ENCODE results near the gene NOP9.

The NOP9 gene

DNA sequence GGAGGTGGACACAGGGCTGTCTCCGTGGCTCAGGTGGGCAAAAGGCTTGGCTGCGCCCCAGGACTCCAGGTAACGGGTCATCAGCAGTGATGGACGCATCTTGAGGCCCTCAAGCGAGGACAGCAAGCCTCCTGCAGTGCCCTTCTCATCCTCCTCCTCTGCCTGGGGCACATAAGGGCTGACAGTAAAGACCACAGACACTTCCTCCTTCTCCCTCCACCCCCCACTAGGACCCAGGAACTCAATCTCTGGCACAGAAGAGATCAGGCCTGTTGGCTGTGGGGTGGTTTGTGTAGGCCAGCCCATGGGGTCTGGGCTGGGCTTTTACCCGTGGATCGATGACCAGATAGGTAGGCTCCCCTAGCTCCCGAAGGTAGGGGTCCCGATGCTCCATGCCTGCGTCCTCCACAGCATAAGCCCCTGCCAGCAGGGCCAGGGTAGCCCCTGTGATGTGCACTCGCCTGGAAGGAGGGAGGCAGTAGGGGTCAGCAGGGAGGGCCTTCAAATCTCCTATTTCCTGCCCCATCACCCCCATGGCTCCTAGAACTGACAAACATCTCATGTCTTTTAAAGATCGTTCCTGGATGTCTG, 29.5 kb downstream of the NOP9 start:
- DNase-seq (ENCODE audit: low read depth) = no peak

DNA sequence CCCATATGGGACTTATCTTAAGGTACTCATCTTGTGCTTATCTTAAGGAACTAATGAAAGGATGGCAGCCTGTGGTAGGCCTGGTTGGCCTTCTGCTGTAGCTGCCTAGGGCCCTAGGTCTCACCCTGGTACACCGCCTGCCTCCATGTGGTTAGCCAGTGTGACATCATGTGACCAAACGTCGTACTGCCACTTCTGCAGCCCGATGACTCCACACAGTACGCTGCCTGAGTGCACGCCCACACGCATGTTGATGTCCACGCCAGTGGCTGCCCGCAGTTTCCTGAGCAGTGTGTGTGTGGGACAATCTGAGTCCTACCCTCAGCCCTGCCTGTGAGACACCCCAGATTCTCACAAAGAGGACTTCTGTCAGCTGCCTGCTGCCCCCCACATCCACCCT, 30.1 kb downstream of the NOP9 start:
- no peak for DNase-seq (ENCODE audit: low read depth)

DNA sequence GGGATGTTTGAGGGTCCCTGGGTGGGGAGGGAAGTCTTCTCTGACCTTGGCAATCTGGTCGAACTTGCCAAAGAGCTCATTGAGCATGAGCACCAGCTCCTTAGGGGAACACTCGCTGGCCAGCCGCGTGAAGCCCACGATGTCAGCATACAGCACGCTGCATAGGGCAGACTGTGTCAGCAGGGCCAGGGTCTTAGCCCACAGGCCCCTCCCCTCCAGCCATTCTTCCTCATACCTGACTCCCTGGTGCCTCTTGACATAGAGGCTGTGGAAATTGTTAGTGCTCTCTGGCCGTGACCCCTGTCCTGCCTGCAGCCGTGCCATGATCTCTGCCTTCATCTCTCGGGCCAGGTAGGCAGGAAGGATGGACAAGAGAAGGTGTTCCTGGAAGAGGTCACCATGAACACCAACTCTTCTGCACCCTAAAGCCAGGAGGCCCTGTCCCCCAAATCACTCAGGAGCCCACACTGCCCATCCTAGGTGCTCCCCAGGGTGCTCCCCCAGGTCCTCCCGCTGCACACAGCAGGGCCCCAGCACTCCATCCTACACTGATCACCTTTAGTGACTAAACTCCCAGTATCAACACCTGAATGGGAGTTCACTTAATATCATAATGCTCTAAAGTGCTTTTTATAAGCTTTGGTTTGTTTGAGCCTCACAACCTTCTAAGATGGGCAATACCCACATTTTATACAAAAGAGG, 31.5 kb downstream of the NOP9 start:
- DNase-seq (ENCODE audit: low read depth) = no peak

DNA sequence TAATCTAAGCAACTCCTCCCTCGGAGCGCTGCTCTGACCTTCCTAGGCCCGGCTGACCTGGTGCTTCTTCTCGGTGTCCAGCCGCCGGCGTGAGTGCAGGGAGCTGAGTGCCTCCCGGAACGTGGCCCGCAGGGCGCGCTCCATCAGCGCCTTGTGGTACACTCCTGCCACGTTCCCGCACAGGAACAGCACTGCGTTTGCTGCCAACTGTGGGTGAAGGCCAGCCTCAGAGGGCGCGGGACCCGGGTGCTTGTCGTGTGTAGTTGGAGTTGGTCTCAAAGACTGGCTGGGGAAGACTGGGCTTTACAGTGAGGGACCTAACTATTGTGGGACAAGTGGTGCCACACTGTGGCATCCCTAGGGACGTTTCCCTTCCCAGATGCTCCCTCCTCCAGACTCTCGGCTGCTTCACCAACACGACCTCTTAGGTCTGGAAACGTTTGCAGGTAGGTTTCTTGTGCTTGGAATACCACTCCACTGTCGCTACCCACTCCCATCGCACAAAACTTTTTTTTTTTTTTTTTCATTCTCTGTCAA, 32.1 kb downstream of the NOP9 start:
- no peak for DNase-seq (ENCODE audit: low read depth)

DNA sequence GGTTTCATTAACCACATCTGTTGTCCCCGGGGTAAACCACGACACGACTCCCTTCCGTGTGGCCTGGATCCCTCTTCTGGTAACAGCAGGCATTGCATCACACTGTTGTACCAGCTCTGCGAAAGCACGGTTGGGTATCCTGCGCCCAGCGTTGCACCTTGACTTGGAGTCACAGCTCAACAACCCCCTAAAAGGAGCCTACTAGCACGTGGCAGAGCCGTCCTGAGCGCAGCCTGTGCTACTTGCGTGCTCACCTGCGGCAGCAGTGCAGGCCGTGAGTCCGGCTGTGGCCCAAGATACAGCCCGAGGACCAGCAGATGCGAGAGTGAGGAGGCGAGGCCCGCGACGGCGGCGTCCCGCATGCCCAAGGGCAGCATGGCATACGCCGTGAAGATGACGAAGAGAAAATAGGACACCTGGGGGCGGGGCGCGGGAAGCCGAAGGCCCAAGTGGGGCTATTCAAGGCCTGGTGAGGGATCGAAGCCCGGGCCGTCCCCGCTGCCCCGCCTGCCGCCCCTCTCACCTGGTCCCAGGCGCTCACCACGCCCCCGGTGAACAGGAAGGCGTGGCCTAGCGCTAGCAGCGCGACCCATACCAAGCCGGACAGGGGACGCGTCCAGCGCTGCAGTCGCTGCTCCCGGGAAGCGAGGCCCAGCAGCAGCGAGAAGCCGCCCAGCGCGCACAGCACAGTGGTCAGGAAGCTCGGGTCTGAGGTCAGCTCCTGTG, 32.8 kb downstream of the NOP9 start:
- peak; percentile 43 for DNase-seq (ENCODE audit: low read depth)

DNA sequence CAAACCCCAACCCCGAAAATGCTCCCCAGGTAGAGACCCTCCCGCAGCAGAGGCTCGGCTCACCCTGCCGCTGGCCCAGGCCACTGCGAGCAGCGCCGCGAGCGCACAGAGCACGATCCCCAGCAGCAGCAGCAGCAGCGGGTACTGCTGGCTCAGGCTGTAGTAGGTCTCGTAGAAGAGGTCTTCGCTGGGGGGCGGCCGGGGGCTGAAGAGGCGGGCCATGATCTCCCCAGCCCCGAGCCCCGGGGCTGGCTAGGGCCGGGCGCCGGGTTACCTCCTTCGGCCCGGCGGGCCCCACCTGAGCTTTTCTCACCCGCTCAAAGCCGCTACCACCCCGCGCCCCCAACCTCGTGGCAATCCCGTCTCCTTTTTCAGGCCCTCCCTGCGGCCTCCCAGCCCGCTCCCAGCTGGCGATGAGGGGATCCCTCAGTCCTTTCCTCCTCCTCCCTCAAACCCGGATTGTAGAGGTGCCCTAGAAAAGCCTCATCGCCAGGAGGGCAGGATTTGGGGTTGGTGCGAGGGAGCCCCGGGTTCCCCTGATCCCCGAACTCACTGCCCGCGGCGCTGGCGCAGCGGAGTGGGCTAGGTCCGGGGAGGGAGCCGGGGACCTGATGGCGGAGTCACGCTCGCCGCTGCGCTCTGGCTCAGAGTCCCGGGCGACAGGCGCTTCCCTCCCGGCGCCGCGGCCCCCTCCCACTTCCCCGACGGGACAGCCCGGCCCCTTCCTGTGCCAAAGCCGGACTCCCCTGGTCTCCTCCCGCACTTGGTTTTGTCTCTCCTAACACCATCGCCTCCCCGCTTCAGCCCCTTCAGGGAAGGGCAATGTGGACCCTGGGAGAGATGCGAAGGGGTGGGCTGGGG, 35.0 kb downstream of the NOP9 start, which contains the start of gene ADCY4:
ADCY4 (minus strand) TSS at position 641 of the 861 bp plus-strand sequence; CDS start at position 222, 419 bp downstream.
- DNase-seq (ENCODE audit: low read depth) = no peak

DNA sequence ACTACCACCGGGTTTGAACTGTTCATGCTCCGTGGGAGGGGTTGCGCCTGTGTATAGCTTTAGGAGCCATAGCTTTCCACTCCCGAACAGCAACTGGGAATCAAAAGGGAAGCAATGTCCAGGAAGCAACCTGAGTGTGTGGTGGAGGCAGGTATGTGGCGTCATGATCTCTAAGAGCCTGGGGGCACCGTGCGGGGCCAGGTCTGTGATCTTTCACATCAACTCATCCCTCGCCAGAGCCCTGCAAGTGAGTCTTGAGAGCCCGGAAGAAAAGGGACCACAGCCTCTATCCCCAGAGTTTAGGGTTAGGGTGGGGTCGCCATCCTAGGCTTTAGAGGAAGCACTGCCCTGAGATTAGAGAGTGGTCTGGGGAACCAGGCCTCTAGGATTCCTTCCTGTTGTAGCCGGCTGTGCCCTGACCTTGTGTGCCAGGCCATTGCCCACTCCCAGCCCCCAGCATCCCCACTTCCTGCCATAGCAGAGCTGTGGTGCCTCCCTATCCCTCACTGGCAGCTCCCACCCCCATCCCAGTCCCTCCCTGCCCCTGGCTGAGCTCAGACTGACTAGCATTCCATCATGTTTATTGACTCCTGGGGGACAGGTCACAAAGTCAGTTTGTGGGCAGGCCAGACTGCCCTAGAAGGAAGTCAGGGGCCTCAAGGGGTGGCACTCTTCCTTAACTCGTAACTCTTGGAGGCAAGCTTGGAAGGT, 36.0 kb downstream of the NOP9 start:
- DNase-seq (ENCODE audit: low read depth) = no peak

DNA sequence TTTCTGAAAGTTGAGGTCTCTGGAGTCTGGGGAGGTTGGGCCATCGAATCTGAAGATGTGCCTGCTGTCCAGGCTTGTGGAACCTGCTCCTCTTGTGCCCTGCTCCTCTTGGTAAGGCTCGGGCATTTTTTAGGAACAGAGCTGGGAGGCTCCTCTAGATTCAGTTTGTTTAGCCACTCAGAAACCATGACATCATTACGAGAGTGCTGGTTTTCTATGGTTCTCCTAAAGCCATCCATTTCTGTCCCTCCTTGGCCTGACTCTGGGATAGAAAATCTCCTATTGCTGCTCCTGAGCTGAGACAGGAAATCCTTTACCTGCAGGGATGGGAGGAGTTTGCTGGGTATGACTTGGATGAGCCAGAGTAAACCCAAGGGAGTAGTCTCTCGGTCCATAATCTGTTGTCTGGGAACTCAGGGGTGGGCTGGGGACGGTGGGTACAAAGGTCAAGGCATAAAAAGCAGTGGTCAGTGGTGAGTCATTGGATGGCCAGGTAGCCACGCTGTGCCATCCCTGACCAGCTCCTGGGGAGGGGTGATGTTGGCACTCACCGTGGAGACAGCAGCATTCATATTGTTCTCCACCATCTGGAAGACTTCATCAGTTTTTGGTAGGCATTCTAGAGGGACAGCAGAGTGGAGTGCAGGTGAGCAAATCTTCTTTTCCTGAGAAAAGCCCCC, 37.6 kb downstream of the NOP9 start:
- no peak for DNase-seq (ENCODE audit: low read depth)

DNA sequence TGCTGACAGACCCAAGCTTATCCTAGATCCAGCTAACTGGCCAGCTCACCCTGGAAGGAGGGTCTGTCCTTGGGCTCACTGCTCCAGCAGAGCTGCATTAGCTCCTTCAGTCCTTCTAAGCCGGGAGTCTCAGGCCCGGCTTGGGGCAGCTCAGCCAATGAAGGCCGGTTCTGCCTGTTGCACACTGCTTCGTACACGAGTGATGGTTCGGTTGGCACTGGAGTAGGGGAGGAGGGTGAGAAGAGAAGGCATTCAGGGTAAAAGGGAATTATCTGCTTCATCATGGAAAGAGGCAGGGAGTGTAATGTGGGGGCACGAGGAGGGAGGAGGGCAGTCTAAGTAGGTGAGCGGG, 38.1 kb downstream of the NOP9 start:
- no peak for DNase-seq (ENCODE audit: low read depth)

DNA sequence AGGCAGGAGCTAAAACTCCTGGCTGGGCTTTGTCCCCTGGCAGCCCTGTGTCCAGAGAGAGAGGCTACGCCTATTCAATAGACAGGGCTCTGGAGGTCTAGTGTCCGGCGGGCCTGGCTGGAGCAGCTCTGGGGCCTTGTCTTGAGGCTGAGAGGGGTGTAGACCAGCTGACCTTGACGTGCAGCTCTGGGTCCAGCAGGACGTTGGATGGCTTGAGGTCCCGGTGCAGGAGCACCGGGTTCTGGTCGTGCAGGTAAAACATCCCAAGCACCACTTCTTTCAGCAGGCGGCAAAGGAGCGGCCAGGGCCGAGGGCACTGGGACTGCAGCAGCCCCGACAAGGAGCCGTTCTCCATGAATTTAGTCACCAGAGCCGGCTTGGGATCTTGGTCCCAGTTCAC, 39.2 kb downstream of the NOP9 start:
- DNase-seq (ENCODE audit: low read depth) = no peak

DNA sequence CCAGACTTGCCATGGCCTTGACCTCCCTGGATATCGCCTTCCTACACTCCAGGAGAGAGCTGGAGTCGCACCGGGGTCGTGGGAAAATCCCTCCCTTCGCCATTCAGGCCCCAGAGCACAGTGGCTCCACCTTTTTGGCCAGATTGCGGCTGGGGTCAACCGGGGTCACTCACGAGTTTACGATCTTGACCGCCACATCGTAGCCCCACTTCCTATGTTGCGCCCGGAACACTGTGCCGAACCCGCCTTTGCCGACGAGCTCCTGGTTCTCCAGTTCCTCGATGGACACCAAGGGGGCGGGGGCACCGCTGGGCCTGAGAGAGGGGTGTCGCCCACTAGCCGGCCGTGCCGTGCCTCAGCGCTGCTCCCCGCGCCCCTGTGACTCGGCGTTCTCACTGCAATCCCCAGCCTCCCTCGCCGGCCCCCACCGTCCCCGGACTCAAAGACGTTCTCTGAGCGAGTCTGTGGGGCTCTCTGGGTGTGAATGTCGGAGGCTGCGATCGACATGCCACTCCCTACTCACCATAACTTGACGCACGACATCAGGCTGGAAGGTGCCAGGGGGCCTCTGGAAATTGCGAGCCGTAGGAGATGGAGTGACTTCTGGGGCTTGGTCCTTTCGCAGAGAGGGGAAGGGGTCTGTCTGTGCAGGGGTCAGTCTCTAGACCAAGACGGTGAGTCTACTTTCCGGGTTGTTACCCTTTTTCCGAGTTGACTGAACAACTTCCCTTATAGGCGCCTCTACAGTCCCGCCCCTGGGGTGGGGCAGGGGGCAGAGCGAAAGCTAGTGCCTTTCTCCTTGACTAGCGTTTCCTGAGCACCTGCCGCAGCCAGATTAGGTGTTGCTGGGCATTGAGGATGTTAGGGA, 39.9 kb downstream of the NOP9 start, which contains the start of gene RIPK3:
RIPK3 (minus strand) TSS at position 708 of the 868 bp plus-strand sequence; CDS start at position 543, 165 bp downstream.
- DNase-seq (ENCODE audit: low read depth) = no peak

DNA sequence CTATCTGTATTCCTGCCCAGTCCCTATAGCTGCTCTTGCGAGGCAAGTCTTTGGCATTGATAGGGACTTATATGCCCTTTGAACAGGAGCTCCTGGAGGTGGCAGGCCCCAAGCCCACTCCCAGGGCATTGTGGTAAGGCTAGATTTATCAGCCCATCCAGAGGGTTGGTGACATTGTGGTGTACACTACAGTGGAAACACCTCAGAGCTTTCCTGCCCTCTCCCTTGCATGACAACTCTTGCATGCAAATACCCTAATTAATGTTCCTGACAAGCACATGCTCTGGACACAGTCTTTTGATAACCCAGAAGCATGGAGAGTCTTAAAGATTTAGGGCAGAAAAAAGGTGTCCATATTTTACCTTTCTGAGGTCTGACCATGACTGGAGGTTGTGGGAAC, 41.0 kb downstream of the NOP9 start:
- DNase-seq (ENCODE audit: low read depth) = no peak

DNA sequence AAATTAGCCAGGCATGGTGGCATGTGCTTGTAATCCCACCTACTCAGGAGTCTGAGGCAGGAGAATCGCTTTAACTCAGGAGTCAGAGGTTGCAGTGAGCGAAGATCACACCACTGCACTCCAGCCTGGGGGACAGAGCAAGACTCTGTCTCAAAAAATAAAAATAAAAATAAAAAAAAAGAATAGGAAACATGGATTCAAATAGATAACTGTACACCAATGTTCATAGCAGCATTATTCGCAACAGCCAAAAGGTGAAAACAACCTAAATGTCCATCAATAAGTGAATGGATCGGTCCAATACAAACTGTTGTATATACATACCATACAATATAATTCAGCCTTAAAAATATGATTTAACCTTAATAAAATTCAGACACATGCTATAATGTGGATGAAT, 43.2 kb downstream of the NOP9 start:
- no peak for DNase-seq (ENCODE audit: low read depth)

DNA sequence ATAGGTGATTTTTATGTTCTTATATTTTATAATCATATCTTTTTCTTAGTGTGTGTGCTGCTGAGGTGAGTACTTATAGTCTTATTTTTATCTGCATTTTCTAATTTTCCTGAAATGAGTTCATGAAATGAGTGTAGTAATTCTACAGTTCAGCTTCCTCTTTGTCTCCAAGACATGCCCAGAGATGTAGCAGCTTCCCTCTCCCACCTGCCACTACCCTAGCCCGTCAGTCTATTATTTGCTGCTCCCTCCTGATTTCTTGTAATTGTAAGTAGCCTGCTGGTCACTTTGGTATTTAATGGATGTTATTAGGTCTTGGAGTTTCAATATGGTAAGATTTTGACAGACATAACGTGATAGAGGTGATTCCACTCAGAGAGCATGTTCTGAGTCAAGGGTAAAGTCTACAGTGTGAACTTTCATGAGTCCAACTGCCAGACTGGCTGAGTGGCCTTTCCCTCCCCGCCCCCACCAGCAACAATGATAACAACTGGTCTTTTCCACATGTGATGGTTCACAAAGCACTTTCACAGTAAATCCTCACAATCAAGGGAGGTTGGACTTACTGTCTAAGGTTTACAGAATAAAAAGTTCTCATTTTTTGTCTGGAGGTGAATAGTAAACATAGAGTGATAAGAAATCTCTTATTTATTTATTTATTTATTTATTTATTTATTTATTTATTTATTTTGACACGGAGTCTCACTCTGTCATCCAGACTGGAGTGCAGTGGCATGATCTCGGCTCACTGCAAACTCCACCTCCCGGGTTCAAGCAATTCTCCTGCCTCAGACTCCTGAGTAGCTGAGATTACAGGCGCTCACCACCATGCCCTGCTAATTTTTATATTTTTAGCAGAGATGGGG, 44.4 kb downstream of the NOP9 start:
- peak; percentile 23 for DNase-seq (ENCODE audit: low read depth)

DNA sequence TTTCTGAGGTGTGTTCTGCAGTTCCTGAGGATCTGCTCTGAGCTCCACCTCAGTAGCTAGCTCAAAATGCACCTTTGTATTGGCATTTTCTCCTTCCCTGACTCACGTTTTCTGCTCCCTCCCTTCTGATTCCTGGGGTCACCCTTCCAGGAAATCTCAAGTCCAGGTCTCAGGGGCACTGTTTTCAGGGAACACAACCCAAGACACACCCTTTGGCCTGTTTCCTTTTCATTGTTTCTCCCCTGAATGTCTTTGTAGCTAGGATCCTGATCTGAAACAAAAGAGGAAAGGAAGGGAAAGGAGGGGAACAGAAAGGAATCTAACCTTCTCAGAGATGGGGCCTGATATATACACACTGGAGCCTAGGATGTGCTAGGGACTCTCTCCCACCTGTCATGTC, 47.5 kb downstream of the NOP9 start:
- DNase-seq (ENCODE audit: low read depth) = no peak

DNA sequence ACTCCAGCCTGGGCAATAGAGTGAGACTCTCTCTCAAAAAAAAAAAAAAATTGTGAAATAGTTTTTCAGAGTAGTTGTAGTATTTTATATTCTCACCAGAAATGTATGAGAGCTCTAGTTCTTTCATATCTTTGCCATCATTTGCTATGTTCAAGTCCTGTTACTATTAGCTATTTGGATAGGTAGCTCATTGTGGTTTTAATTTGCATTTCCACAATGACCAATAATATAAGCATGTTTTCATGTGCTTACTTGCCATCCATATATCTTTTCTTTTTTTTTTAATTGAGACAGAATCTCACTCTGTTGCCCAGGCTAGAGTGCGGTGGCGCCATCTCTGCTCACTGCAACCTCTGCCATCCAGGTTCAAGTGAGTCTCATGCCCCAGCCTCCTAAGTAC, 48.5 kb downstream of the NOP9 start:
- DNase-seq (ENCODE audit: low read depth) = no peak

DNA sequence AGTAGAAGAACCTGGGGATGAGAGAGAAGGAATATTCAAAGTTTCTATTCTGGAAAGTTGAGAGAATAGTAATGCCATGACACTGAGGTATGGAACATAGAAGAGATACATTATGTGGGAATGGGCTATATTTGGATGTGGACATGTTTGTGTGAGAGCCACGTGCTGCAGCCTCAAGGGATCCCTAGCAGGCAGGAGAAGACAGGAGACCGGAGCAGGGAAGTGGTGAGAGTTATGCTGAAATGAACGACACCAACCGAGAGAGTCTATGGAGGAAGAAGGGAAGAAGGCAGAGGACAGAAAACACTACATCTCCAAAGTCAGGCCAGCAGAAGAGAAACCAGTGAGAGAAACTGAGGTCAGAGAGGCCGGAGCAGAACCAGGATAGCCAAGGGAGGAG, 50.1 kb downstream of the NOP9 start:
- DNase-seq (ENCODE audit: low read depth) = no peak

DNA sequence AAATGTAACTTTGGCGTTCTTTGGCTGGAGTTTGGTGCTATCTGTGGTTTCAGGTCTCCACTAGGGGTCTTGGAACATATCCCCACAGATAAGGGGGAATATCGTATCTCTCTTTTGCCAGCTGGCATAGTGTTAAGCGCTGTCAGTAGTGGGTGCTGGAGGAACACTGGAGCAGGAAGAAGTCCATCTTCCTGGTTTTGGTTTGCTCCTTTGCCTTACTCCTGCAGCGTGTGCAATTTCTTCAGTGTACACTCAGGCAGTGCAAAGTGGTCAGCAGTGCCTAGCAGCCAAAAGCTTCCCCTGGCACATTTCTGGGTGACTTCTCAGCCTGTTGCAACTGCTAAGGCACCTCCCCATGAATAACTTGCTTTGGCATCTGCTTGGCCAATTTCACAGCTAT, 51.9 kb downstream of the NOP9 start:
- peak; percentile 57 for DNase-seq (ENCODE audit: low read depth)
